T-helper 1 cell treated with Interleukin-12 subunit alpha and Interleukin-12 subunit beta and Interleukin-4 antibody, amounts not matched to agents 30 μg/mL and 1 μg/mL, for 36 hours (primary cell): Measurements from ENCODE around the gene GHITM.
"Not testable (repeated sequence)": the region's sequence is repeated elsewhere in the genome, so short reads cannot be mapped to it uniquely, and the experiment has no call there.

Source experiments
- H3K27ac Mint-ChIP-seq: one replicate; pipeline ENCODE4 v1.8.0; 2021; ENCODE audit warnings: mild to moderate bottlenecking, mixed read lengths
- H3K27me3 Mint-ChIP-seq: one replicate; pipeline ENCODE4 v1.8.0; 2021; ENCODE audit warnings: low read depth, mixed read lengths
- H3K36me3 Mint-ChIP-seq: one replicate; pipeline ENCODE4 v1.8.0; 2021; ENCODE audit warnings: low read depth, mixed read lengths
- H3K4me1 Mint-ChIP-seq: one replicate; pipeline ENCODE4 v1.8.0; 2021; ENCODE audit warnings: low read depth, mixed read lengths
- H3K4me3 Mint-ChIP-seq: one replicate; pipeline ENCODE4 v1.8.0; 2021; ENCODE audit warnings: mild to moderate bottlenecking, moderate library complexity, mixed read lengths
- H3K9me3 Mint-ChIP-seq: one replicate; pipeline ENCODE4 v1.8.0; 2021; ENCODE audit warnings: mixed read lengths

GHITM gene

GRCh38 chr10:84139126-84140035, at the start of gene GHITM:
Gene GHITM, plus strand, starts transcription at chr10:84139509. Its CDS starts 1,992 bp downstream, at chr10:84141501.
- Mint-ChIP-seq H3K36me3 (peaks cover 12% of the 10 kb centered on the region), H3K4me3 (peak within 1 kb of the TSS; percentile 86), H3K4me1 (peaks cover 20% of the 10 kb centered on the region), H3K27me3 (peaks cover 20% of the 10 kb centered on the region), H3K9me3 (no peaks in the 10 kb centered on the region), H3K27ac (peak within 1 kb of the TSS; percentile 97)

GRCh38 chr10:84095811-84096497, 43.4 kb upstream of the GHITM start:
- H3K9me3 Mint-ChIP-seq, result no peaks in the 10 kb centered on the region
- no peaks in the 10 kb centered on the region for H3K4me1 Mint-ChIP-seq
- no peaks in the 10 kb centered on the region for H3K36me3 Mint-ChIP-seq
- no peak overlapping the region for H3K27ac Mint-ChIP-seq
- no peak overlapping the region for H3K4me3 Mint-ChIP-seq
- H3K27me3 Mint-ChIP-seq, result peaks cover 20% of the 10 kb centered on the region

- Mint-ChIP-seq H3K4me3 (no peak overlapping the region), H3K27me3 (peaks cover 16% of the 10 kb centered on the region), H3K4me1 (no peaks in the 10 kb centered on the region), H3K27ac (no peak overlapping the region), H3K9me3 (no peaks in the 10 kb centered on the region), H3K36me3 (no peaks in the 10 kb centered on the region)
Measured at GRCh38 chr10:84097787-84098353, 41.4 kb upstream of the GHITM start.

- H3K4me1 Mint-ChIP-seq, result no peaks in the 10 kb centered on the region
- H3K27me3 Mint-ChIP-seq, result peaks cover 16% of the 10 kb centered on the region
- no peaks in the 10 kb centered on the region for H3K36me3 Mint-ChIP-seq
- H3K27ac Mint-ChIP-seq, result no peak overlapping the region
- H3K9me3 Mint-ChIP-seq, result no peaks in the 10 kb centered on the region
- H3K4me3 Mint-ChIP-seq, result no peak overlapping the region
Measured at GRCh38 chr10:84098667-84099066, 40.6 kb upstream of the GHITM start.

- Mint-ChIP-seq H3K27ac (no peak overlapping the region), H3K4me3 (no peak overlapping the region), H3K9me3 (no peaks in the 10 kb centered on the region), H3K27me3 (peaks cover 13% of the 10 kb centered on the region), H3K36me3 (no peaks in the 10 kb centered on the region), H3K4me1 (no peaks in the 10 kb centered on the region)
Measured at GRCh38 chr10:84101042-84101441, 38.3 kb upstream of the GHITM start.

- Mint-ChIP-seq H3K4me3 (no peak overlapping the region), H3K27ac (no peak overlapping the region), H3K9me3 (no peaks in the 10 kb centered on the region), H3K4me1 (no peaks in the 10 kb centered on the region), H3K27me3 (no peaks in the 10 kb centered on the region), H3K36me3 (no peaks in the 10 kb centered on the region)
Measured at GRCh38 chr10:84108797-84109196, 30.5 kb upstream of the GHITM start.

- H3K36me3 Mint-ChIP-seq, H3K9me3 Mint-ChIP-seq, H3K4me3 Mint-ChIP-seq, H3K27ac Mint-ChIP-seq, H3K27me3 Mint-ChIP-seq, H3K4me1 Mint-ChIP-seq: not testable (repeated sequence)
Measured at GRCh38 chr10:84109772-84110171, 29.5 kb upstream of the GHITM start.

- not testable (repeated sequence) for H3K9me3 Mint-ChIP-seq, H3K27me3 Mint-ChIP-seq, H3K4me3 Mint-ChIP-seq, H3K27ac Mint-ChIP-seq, H3K4me1 Mint-ChIP-seq, H3K36me3 Mint-ChIP-seq
Measured at GRCh38 chr10:84113468-84113867, 25.8 kb upstream of the GHITM start.

GRCh38 chr10:84114088-84114667, 25.1 kb upstream of the GHITM start:
- H3K36me3 Mint-ChIP-seq, result no peaks in the 10 kb centered on the region
- H3K4me3 Mint-ChIP-seq, result no peak overlapping the region
- H3K9me3 Mint-ChIP-seq, result no peaks in the 10 kb centered on the region
- H3K27ac Mint-ChIP-seq, result no peak overlapping the region
- no peaks in the 10 kb centered on the region for H3K4me1 Mint-ChIP-seq
- H3K27me3 Mint-ChIP-seq, result peaks cover 13% of the 10 kb centered on the region

- H3K27me3 Mint-ChIP-seq, result peaks cover 25% of the 10 kb centered on the region
- not testable (repeated sequence) for H3K9me3 Mint-ChIP-seq, H3K4me3 Mint-ChIP-seq, H3K27ac Mint-ChIP-seq, H3K36me3 Mint-ChIP-seq, H3K4me1 Mint-ChIP-seq
Measured at GRCh38 chr10:84117204-84117603, 22.1 kb upstream of the GHITM start.

GRCh38 chr10:84117686-84118394, 21.5 kb upstream of the GHITM start:
- H3K4me3 Mint-ChIP-seq, result no peak overlapping the region
- H3K9me3 Mint-ChIP-seq, result no peaks in the 10 kb centered on the region
- H3K27ac Mint-ChIP-seq, result no peak overlapping the region
- H3K4me1 Mint-ChIP-seq, result no peaks in the 10 kb centered on the region
- no peaks in the 10 kb centered on the region for H3K36me3 Mint-ChIP-seq
- H3K27me3 Mint-ChIP-seq, result peaks cover 26% of the 10 kb centered on the region

- H3K27me3 Mint-ChIP-seq, result peaks cover 28% of the 10 kb centered on the region
- H3K4me3 Mint-ChIP-seq, result no peak overlapping the region
- no peaks in the 10 kb centered on the region for H3K4me1 Mint-ChIP-seq
- no peaks in the 10 kb centered on the region for H3K36me3 Mint-ChIP-seq
- no peak overlapping the region for H3K27ac Mint-ChIP-seq
- no peaks in the 10 kb centered on the region for H3K9me3 Mint-ChIP-seq
Measured at GRCh38 chr10:84118395-84119006, 20.8 kb upstream of the GHITM start.

GRCh38 chr10:84123362-84123761, 15.9 kb upstream of the GHITM start:
- Mint-ChIP-seq H3K27ac (no peak overlapping the region), H3K4me3 (no peak overlapping the region), H3K36me3 (peaks cover 3% of the 10 kb centered on the region), H3K27me3 (peaks cover 30% of the 10 kb centered on the region), H3K9me3 (peaks cover 20% of the 10 kb centered on the region), H3K4me1 (no peaks in the 10 kb centered on the region)
